ENCODE data around the gene DOCK6. TPM values are rescaled to one million over a fixed set of nuclear protein-coding genes. Genes with fewer than 3 reads are reported as not detected.
"Not testable (repeated sequence)": the region's sequence is repeated elsewhere in the genome, so short reads cannot be mapped to it uniquely, and the experiment has no call there.

Gene DOCK6
- total RNA-seq, 1 donor from 2014 or later: 56.8 TPM

DNA sequence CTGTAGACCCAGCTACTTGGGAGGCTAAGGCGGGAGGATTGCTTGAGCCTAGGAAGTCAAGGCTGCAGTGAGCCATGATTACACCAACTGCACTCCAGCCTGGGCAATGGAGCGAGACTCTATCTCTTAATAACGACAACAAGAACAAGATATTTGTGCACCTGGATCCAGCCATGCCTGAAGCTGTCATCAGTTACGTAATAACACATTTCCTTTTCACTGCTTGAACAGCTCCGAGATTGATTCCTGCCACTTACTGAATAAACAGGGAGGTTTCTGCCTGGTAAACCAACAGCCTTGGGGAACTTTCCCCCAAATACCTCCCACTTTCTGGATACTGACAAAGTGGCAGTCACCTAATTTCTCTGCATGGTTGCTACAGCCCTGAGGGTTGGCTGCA is 70.4 kb downstream of the DOCK6 start:
- H3K27me3 ChIP-seq (ENCODE audit: control insufficient read depth, insufficient read depth, low read length): no peaks in the 10 kb centered on the region
- DNase-seq (ENCODE audit: low read depth): no peak
- H3K36me3 ChIP-seq (ENCODE audit: control insufficient read depth, insufficient read depth, low read length): no peaks in the 10 kb centered on the region
- H3K4me3 ChIP-seq (ENCODE audit: low read depth, low read length): no peak overlapping the region
- TF ChIP-seq, protein P1, sequence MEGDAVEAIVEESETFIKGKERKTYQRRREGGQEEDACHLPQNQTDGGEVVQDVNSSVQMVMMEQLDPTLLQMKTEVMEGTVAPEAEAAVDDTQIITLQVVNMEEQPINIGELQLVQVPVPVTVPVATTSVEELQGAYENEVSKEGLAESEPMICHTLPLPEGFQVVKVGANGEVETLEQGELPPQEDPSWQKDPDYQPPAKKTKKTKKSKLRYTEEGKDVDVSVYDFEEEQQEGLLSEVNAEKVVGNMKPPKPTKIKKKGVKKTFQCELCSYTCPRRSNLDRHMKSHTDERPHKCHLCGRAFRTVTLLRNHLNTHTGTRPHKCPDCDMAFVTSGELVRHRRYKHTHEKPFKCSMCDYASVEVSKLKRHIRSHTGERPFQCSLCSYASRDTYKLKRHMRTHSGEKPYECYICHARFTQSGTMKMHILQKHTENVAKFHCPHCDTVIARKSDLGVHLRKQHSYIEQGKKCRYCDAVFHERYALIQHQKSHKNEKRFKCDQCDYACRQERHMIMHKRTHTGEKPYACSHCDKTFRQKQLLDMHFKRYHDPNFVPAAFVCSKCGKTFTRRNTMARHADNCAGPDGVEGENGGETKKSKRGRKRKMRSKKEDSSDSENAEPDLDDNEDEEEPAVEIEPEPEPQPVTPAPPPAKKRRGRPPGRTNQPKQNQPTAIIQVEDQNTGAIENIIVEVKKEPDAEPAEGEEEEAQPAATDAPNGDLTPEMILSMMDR (IDR thresholded peaks at IDR 0.05; ENCODE audit: insufficient read depth, low read length, poor library complexity, severe bottlenecking): no peak

DNA sequence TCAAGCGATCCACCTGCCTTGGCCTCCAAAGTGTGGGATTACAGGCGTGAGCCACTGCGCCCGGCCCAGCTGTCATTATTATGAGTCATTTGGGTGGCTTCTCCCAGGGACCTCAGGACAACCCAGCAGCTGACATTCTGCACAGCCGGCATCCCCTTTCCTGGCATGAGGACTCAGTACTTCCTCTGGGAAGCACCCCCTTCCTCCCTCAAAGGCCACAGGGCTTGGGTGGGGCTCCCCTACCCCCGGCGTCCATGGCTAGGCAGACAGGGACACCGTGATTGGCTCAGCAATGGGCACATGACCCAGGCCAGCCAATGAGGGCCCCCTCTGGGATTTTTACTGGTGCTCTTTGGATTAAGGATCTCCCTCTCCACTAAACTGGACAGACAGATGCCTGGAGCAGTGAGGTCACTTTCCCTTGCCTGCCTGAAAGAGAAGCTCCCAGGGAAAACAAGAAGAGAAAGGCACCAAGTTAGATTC is 71.0 kb downstream of the DOCK6 start:
- Histone ChIP-seq H3K36me3 (ENCODE audit: control insufficient read depth, insufficient read depth, low read length) (no peaks in the 10 kb centered on the region), H3K4me3 (ENCODE audit: low read depth, low read length) (no peak overlapping the region), H3K27me3 (ENCODE audit: control insufficient read depth, insufficient read depth, low read length) (no peaks in the 10 kb centered on the region)
- DNase-seq (ENCODE audit: low read depth): no peak
- TF ChIP-seq, protein P1 (IDR thresholded peaks at IDR 0.05; ENCODE audit: insufficient read depth, low read length, poor library complexity, severe bottlenecking): no peak

DNA sequence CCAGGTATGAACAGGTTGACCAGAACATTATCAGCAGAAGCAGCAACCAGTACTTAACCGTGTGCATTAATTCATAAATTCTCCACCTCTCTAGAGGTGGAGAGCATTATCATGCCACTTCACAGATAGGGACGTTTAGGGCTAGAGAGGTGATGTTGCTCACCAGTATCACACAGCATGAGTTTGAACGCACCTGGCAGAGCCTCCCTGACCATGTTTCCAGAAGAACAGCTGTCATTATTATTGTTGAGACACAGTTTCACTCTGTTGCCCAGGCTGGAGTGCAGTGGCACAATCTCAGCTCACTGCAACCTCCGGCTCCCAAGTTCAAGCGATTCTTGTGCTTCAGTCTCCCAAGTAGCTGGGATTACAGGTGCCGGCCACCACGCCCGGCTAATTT is 71.8 kb downstream of the DOCK6 start:
- DNase-seq (ENCODE audit: low read depth): no peak
- Histone ChIP-seq H3K4me3 (ENCODE audit: low read depth, low read length) (no peak overlapping the region), H3K36me3 (ENCODE audit: control insufficient read depth, insufficient read depth, low read length) (no peaks in the 10 kb centered on the region), H3K27me3 (ENCODE audit: control insufficient read depth, insufficient read depth, low read length) (no peaks in the 10 kb centered on the region)
- TF ChIP-seq, protein P1 (IDR thresholded peaks at IDR 0.05; ENCODE audit: insufficient read depth, low read length, poor library complexity, severe bottlenecking): no peak

DNA sequence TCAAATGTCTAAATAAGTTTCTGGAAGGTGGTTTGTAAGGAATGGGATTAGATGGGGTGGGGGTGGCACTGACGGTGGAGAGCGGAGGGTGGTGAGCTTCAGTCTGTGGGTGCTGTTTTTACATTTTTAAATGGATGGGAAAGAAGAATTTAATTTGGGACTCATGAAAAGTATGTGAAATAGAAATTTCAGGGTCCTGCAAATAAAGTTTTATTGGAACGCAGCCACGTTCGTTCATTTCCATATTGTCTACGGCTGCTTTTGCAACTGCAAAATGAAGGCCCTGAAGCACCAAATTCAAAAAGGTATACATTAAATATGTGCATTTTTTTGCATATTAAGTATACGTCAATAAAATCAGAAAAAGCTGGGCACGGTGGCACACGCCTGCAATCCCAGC is 74.9 kb downstream of the DOCK6 start:
- H3K27me3 ChIP-seq (ENCODE audit: control insufficient read depth, insufficient read depth, low read length): no peaks in the 10 kb centered on the region
- no peak overlapping the region for H3K4me3 ChIP-seq (ENCODE audit: low read depth, low read length)
- DNase-seq (ENCODE audit: low read depth): no peak
- TF ChIP-seq, protein P1 (IDR thresholded peaks at IDR 0.05; ENCODE audit: insufficient read depth, low read length, poor library complexity, severe bottlenecking): no peak
- no peaks in the 10 kb centered on the region for H3K36me3 ChIP-seq (ENCODE audit: control insufficient read depth, insufficient read depth, low read length)

DNA sequence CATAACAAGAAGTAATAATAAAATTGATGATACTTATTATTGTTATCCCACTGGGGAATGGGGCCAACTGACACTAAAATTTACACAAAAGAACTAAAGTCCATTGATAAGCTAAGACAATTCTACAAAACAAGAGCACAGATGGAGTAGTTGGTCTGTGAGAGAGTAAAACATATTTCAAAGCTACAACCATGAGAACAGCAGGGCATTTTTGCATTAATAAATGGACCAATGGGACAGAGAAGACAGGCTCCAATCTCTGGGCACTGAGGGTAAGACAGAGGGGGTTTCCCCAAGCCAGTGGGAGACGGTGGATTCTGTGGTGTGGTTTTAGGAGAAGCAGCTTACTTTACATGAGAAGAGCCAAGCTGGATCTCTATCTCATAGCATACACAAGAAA is 79.3 kb downstream of the DOCK6 start:
- Histone ChIP-seq H3K36me3 (ENCODE audit: control insufficient read depth, insufficient read depth, low read length) (no peaks in the 10 kb centered on the region), H3K27me3 (ENCODE audit: control insufficient read depth, insufficient read depth, low read length) (no peaks in the 10 kb centered on the region), H3K4me3 (ENCODE audit: low read depth, low read length) (no peak overlapping the region)
- DNase-seq (ENCODE audit: low read depth): no peak
- TF ChIP-seq, protein P1 (IDR thresholded peaks at IDR 0.05; ENCODE audit: insufficient read depth, low read length, poor library complexity, severe bottlenecking): no peak

DNA sequence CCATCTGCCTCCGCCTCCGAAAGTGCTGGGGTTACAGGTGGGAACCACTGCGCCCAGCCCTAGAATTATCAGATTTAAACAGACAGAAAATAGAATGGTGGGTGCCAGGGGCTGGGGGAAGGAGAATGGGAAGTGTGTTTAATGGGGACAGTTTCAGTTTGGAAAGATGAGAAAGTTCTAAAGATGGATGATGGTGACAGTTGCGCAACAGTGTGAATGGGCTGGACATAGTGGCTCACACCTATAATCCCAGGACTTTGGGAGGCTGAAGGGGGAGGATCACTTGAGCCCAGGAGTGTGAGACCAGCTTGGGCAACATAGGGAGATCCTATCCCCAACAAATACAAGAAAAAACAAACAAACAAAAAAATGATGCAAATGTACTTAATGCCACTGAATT is 80.8 kb downstream of the DOCK6 start:
- Histone ChIP-seq H3K36me3 (ENCODE audit: control insufficient read depth, insufficient read depth, low read length) (no peaks in the 10 kb centered on the region), H3K4me3 (ENCODE audit: low read depth, low read length) (no peak overlapping the region), H3K27me3 (ENCODE audit: control insufficient read depth, insufficient read depth, low read length) (no peaks in the 10 kb centered on the region)
- no peak for DNase-seq (ENCODE audit: low read depth)
- TF ChIP-seq, protein P1 (IDR thresholded peaks at IDR 0.05; ENCODE audit: insufficient read depth, low read length, poor library complexity, severe bottlenecking): no peak

DNA sequence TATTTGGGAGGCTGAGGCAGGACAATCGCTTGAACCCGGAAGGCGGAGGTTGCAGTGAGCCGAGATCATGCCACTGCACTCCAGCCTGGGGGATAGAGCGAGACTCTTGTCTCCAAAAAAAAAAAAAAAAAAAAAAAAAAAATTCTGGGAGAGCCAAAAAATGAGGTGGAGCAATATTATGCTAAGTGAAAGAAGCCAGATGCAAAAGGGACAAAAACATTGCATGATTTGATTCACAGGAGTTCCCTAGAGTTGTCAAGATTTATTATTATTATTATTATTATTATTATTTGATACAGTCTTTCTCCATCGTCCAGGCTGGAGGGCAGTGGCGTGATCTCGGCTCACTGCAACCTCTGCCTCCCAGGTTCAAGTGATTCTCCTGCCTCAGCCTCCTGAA is 81.3 kb downstream of the DOCK6 start:
- H3K36me3 ChIP-seq (ENCODE audit: control insufficient read depth, insufficient read depth, low read length); H3K4me3 ChIP-seq (ENCODE audit: low read depth, low read length); H3K27me3 ChIP-seq (ENCODE audit: control insufficient read depth, insufficient read depth, low read length); DNase-seq (ENCODE audit: low read depth): not testable (repeated sequence)

Data from kidney epithelial cell (primary cell).